Left kidney (tissue), 2 donors: ENCODE data around the gene LSS. TPM values are rescaled to one million over a fixed set of nuclear protein-coding genes. Genes with fewer than 3 reads are reported as not detected.
"Not testable (repeated sequence)": the region's sequence is repeated elsewhere in the genome, so short reads cannot be mapped to it uniquely, and the experiment has no call there.

Source experiments
- DNase-seq: peaks from one replicate; pipeline ENCODE4 v3.0.0-alpha.2; 2013
- polyA plus RNA-seq: library from polyadenylated mRNA; unstranded; fragments of 120-200 nt; gene quantifications from one replicate; pipeline ENCODE4 v1.2.1, GENCODE V29; 2013; ENCODE audit not compliant: insufficient read length

Gene LSS
- polyA plus RNA-seq, 1 donor = 38.8 TPM

DNA sequence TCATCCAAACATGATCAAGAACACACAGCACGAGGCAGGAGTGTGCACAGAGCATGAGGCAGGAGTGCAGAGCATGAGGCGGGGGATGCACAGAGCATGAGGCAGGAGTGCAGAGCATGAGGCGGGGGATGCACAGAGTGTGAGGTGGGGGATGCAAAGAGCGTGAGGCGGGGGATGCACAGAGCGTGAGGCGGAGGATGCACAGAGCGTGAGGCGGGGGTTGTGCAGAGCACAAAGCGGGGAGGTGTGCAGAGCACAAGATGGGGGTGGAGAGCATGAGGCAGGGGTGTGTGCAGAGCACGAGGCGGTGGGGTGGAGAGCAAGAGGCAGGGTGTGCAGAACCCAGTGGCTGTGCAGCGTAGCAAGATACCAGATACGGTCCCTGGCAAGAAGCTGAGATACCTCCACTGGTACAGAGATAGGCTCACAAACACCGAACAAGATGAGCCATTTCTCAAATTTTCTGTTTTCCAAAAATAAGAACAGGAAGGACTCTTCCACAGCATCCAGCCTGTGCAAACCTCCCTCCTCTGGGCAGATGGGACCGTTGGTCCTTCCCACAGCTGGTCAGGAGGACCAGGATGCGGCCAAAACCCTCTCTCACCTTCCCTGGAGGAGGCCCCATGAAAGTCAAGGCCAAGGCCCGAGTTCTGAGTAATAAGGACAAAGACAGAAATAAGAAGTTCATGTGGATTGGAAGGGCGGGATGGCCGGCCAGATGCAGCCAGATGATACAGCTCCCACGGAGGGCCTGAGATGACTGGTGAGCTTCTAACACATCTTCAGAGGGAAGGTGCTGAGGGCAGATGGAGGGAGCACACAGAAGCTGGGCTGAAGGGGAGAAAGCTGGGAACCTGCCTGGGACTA is 56.3 kb downstream of the LSS start:
- DNase-seq = no peak

DNA sequence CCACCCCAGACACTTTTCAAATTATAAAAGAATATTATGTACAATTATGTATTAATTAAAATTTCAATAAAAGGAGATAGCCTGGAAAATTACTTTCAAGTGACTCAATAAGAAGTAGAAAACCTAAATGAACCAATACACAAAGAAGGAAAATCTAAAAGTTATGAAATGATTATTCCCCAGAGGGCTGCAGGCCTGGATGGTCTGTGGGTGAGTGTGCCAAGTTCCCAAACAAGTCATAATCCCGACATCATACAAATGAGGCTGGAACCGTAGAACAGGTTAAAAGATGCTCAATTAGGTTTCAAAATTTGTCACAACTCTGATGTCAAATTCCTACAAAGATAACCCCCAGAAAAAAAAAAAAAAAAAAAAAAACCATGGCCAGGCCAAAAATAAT is 57.0 kb downstream of the LSS start:
- no peak for DNase-seq

DNA sequence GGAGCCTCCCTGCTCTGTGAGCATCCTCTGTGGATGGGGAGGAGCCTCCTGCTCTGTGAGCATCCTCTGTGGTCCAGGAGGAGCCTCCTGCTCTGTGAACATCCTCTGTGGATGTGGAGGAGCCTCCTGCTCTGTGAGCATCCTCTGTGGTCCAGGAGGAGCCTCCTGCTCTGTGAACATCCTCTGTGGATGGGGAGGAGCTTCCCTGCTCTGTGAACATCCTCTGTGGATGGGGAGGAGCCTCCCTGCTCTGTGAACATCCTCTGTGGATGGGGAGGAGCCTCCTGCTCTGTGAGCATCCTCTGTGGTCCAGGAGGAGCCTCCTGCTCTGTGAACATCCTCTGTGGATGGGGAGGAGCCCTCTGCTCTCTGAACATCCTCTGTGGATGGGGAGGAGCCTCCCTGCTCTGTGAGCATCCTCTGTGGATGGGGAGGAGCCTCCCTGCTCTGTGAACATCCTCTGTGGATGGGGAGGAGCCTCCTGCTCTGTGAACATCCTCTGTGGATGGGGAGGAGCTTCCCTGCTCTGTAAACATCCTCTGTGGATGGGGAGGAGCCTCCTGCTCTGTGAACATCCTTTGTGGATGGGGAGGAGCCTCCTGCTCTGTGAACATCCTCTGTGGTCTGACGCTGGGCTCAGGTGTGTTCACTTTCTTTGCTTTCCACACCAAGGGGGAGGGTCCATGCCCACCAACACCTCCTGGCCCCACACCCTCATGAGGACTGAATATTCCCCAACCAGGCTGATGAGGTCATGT is 58.0 kb downstream of the LSS start:
- DNase-seq = not testable (repeated sequence)

DNA sequence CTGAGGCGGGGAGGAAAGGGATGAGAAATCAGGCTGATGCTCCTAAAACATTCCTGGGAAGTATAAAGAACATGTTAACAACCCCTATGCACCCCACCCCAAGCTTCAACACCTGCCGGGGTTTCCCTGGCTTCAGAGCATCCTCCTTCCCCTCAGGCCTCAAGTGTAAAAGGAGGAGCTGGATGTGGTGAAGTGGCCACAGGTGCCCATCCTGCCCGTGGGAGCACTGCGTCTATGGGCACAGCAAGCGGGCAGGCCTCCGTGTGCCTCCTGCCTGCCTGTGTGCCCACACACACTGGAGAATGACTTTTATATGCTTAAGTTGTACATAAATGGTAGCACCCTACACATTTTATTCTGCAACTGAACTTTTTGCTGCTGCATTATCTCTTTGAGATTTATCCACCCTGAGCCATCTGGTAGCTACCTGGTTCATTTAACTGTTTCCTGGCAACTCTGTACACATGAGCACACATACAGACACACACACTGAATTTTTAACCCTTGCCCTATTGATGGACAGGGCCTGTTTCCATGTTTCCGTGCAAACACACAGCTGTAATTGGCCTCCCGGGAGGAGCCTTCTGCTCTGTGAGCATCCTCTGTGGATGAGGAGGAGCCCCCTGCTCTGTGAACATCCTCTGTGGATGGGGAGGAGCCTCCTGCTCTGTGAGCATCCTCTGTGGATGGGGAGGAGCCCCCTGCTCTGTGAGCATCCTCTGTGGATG is 59.8 kb downstream of the LSS start:
- DNase-seq = no peak

DNA sequence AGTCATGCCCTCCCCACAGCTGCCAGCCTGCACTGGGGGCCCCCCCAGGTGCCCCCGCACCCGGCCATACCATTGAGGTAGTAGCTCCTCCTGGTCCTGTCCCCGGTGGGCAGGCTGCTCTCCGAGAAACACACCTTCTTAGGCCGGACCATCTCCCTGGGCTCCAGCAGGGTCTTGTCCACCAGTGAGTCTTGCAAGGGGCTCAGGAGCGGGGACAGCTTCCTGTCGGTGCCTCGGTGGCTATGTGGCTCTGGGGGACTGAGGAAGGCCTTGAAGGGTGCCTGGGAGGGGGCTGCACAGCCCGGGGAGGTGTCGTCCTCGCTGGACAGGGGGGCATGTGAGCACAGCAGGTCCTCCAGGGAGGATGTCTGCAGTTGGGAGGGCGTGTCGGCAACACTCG is 60.3 kb downstream of the LSS start:
- no peak for DNase-seq

DNA sequence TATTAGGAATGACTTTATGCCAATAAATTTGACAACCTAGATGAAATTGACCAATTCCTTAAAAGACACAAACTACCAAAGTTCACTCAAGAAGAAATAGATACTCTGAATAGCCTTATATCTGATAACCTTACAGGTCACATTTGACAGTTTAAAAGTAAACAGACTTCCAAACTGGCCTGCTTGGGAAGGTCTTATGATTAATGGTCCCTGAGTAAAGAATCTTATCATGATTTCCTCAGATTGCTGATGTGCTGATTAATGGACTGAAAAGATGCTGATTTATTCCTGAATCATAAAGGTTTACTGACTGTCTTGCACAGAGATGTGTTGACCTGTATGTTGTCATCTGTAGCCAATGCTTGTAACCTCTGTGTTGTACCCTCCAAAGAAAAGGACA is 63.5 kb downstream of the LSS start:
- no peak for DNase-seq

DNA sequence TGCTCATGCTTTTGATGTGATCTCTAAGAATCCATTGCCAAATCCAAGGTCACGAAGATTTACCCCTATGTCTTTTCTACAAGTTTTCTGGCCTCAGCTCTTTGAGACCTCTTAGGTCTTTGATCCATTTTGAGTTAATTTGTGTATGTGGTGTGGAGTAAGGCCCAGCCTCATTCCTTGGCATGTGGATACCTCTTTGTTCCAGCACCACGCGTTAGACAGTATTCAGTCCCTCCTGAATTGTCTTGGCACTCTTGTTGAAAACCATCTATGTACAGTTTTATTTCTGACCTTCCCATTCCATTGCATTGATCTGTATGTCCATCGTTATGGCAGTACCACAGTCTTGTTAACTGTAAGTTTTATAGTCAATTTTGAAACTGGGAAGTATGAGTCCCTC is 65.2 kb downstream of the LSS start:
- no peak for DNase-seq

DNA sequence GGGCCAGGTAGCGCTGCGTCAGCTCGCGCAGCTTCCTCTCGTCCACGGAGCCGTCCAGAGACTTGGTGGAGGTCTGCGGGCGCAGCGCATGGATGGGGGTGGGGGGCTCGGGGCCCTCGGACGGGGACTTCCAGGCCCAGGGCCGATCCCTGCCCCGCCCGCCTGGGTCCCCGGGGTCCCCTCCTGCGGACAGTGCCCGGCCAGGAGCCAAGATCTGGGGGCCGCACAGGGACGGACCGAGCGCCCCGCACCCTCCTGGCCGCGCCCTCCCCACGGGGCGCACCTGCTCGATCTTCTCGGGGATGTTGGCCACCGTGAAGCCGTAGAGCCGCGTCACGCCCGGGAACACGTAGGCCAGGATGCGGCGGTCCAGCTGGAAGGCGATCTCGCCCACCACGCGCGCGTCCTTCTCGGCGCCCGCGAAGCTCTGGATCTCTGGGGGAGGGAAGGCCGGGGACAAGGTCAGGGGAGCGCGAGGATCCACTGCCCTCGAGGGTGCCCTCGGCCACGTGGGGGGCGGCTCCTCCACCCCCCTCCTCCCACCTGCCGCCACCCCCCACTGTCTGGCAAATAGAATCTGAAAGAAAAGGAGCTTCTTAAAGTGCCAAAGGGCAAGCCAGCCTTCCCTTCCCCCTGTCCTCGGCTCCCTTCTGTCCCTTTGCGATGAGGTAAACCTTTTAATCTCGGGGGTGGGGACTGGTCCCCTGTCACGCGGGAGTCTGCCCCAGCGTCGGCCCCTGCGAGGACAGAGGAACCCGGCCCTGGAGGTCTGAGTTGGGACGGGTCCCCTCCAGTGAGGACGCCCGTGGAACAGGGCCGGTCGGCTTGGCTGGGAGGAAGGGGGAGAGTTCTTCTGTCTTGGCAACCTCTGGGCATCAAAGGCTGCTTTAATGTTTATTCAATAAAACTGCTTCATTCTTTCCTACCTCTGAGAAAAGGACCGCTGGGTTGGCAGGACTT is 66.7 kb downstream of the LSS start:
- DNase-seq = no peak

DNA sequence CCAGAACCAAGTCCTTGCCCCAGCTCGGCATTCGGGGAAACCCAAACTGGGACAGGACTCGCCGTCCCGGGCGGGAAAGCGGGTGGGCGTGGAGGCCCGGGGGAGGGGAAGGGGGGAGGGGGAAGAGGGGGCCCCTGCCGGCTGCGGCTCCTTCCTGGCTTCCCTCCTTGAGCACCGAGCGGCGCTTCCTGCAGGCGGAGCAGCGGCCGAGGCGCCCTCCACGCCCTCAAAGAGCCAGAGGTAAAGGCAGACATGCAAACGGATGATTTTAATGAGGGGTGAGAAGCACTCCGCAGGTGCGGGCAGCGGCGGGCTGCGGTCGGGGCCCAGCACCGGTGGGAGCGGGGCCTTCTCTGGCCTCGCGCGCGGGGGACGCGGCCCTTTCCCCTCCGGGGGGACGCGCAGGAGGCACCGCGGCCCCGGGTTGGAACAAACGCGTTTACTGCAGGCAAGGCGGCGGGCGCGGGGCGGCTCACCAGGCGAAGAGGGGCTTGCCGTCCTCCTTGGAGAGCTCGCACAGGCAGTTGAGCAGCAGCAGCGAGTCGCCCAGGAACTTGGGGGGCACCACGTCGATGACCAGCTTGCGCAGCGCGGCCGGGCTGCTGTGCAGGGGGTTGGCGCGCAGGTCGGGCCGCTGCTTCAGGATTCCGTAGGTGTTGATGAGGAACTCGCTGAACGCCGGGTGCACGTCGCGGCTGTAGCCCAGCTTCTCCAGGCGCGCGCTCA is 67.5 kb downstream of the LSS start:
- no peak for DNase-seq

DNA sequence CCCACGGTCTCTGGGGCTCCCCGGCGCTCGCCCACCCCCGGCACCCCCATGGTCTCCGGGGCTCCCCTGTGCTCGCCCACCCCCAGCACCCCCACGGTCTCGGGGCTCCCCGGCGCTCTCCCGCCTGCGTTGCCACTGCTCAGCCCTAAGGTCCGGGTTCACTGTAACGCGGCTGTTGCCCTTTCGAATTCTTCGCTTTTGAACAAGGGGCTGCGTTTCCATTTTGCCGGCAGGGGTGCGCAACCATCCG is 68.0 kb downstream of the LSS start:
- DNase-seq = no peak

DNA sequence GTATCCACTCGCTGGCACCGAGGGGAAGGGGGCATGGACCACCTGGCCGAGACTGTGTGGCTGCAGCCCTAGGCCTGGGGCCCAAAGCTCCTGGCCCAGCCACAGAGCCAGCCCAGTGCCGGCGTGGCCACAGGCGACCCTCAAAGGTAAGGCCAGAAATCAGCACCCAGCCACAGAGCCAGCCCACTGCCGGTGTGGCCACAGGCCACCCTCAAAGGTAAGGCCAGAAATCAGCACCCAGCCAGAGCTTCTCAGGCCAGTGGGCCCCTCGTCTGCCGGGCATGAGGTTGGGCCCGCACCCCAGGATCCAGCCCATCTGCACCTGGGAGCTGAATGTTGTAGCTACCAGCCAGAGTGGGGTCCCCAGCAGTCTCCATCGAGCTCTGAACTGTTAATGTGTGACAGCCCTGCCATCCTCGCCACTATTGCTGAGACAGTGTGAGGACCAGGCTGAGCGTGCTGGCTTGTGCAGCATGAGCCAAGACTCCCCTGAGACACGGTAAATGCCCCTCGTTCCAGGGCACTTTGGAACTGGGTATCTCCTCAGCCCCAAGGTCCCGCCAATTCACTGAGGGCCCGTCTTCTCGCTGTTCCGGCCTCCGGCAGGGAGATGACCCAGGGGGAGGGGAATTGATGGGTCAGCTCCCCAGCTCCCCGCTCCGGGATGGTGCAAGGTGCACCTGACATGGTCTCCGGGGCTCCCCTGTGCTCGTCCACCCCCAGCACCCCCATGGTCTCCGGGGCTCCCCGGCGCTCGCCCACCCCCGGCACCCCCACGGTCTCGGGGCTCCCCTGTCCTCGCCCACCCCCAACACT is 68.5 kb downstream of the LSS start:
- DNase-seq = no peak

DNA sequence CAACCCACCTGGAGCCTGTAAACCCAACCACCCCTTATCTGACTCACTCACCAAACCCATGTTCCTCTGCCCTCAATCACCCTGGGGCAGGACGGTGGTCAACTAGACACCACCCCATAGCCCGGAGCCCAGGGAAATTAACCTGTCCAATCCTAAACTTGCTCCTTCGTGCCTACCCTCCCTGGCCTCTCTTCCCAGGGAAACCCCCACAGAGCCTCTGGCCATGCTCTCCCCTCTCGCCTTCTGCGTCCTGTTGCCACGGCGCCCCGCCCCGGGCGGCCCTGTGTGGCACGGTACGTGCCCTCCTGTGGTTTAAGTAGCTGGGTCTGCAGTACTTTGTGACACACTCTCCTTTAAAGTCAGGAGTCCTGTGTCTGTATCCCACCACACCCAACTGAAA is 69.2 kb downstream of the LSS start:
- no peak for DNase-seq

DNA sequence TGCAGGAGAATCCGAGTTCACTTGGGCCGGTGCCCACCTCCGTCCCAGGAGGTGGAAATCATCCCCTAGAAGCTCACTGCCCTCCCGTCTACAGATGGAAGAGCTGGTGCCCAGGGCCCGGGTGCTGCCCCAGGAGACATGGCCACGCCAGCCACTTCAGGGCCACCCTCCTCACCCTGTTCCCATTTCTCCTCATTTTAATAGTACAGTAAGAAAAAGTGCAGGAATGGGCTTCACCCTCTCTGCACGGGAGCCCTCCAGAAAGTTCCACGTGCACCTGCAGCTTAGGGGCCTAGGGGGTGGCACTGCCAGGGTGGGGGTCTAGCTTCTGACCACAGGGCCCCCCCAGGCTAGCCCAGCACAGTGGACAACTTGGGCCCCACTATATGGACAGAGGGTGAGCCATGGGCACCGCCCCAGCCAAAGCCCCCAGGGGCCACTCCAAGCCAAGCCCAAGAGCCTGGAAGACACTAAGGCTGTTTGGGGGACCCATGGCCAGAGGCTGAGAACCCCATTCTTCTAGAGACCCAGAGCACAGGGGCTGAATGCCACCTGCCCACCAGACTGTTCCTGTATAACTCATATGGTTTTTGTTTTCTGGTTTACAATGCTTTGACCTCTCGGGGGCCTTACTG is 69.8 kb downstream of the LSS start:
- DNase-seq = no peak

DNA sequence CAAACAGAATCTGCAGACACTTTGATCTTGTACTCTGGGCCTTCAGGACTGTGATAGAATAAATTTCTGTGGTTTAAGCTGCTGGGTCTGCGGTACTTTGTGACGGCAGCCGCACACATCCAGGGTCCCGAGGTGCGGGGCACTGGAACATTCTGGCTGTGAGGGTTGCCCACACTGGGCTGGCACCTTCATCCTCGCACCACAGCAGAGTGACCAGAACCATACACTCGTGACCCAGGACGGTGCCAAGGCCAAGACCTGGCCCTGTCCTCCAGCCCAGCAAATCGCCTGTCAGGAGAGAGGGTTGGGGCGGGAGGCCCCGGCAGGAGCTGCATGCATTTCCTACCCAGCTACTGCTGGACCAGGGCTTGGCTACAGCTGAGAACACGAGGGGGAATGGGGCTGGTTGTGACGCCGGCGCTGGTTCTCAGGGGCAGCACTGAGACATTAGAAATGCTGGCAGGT is 70.6 kb downstream of the LSS start:
- DNase-seq = no peak

DNA sequence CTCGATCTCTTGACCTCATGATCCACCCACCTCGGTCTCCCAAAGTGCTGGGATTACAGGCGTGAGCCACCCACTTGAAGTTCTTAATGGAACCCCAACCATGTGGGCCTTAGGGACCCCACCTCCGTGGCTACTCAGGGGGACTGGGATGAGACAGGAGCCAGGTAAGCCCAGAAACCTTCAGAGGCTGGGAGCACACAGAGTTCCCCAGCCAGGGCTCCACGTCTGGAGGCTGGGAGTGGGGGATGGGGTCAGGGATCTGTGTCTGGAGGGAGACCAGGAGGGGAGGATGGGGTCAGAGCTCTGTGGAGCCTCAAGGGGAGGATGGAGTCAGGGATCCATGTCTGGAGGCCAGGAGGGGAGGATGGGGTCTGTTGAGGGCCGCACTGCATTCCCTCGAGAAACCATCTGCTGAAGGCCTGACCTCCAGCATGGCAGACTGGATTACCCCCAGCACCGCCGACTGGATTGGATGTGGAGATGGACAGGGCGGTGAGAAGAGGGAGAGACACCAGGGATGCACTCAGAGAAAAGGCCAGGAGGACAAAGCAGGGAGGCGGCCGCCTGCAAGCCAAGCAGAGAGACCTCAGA is 71.1 kb downstream of the LSS start:
- DNase-seq = no peak

DNA sequence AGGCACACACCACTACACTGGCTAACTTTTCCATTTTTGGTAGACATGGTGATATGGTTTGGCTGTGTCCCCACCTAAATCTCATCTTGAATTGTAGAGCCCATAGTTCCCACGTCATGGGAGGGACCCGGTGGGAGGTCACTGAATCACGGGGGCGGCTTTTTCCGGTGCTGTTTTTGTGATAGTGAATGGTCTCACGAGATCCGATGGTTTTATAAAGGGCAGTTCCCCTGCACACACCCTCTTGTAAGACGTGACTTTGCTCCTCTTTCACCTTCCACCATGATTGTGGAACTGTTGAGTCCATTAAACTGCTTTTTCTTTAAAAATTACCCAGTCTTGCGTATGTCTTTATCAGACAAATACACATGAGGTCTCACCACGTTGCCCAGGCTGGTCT is 71.9 kb downstream of the LSS start:
- no peak for DNase-seq

DNA sequence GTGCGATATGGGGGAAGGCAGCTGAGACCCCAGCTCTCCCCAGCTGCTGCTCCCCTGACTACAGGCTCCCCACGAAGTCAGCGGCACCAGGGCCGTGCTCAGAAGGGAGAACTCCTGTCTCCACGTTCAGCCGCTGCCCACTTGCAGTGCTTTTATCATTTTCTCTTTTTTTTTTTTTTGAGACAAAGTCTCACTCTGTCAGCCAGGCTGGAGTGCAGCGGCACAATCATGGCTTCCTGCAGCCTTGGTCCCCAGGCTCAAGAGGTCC is 72.3 kb downstream of the LSS start:
- DNase-seq = no peak

DNA sequence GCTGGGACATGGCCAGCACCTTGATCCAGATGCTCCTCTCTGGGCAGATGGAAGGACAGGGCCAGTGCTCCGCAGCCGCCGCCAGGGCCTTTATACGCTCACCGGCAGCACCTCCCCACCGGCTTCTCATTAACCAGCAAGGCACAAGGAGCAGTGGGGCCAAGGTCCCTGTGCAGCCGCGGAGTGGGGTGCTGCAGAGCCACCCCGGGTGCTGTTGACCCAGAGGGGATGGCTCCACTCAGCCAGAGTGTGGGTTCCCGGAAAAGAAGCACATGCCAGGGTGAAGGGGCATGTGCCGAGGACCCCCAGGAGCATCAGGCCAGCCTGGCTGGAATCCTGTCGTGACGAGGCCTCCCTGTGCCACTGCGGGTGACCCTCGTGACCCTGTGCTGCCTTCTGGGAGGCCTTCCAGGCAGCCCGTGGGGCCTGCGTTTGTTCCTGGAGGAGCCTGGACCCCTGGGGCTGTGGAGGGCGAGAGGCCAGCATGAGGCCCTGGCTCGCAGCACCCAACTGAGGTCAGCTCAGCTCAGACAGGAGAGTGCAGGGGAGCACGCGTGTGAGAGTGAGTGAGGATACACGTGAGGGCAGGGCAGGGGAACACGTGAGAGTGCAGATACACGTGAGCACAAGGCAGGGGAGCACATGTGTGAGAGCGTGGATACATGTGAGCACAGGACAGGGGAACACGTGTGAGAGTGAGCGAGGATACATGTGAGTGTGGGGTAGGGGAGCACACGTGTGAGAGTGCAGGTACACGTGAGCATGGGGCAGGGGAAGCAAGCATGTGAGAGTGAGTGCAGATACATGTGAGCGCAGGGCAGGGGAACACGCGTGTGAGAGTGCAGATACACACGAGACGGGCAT is 72.8 kb downstream of the LSS start, which contains the start of gene FTCD:
FTCD (minus strand) TSS at position 66 of the 864 bp plus-strand sequence; CDS start at position 10, 56 bp downstream.
- DNase-seq = no peak
